AG09319 (cell line): ENCODE measurements around the gene ABCC4.

Source experiments
- DNase-seq: peaks from one replicate; pipeline ENCODE4 v3.0.0-alpha.2; 2010; ENCODE audit warnings: low read depth; ENCODE audit errors: extremely low read depth
- CTCF ChIP-seq: IDR thresholded peaks from 2 replicates; pipeline ENCODE4 v1.5.1; 2011; ENCODE audit warnings: low read depth, mild to moderate bottlenecking, inconsistent platforms, low read length, moderate library complexity

ABCC4 gene

GRCh38 chr13:95301183-95301967 is at the start of gene ABCC4:
Gene ABCC4 (minus strand): TSS chr13:95301451. CDS start chr13:95301314, 137 bp downstream.
- TF ChIP-seq CTCF = no peak; the same call in 1 of the 2 replicates
- no peak for DNase-seq

GRCh38 chr13:95349267-95349666 is 48.0 kb upstream of the ABCC4 start:
- no peak for DNase-seq
- TF ChIP-seq CTCF = no peak

- TF ChIP-seq CTCF = no peak
- DNase-seq = no peak
Measured at GRCh38 chr13:95343944-95344343, 42.7 kb upstream of the ABCC4 start.

GRCh38 chr13:95341441-95341840 is 40.2 kb upstream of the ABCC4 start:
- no peak for DNase-seq
- TF ChIP-seq CTCF = no peak

GRCh38 chr13:95338905-95339304 is 37.7 kb upstream of the ABCC4 start:
- no peak for TF ChIP-seq CTCF
- DNase-seq = no peak

GRCh38 chr13:95337597-95337996 is 36.3 kb upstream of the ABCC4 start:
- no peak for DNase-seq
- TF ChIP-seq CTCF = no peak

- DNase-seq = no peak
- TF ChIP-seq CTCF = no peak
Measured at GRCh38 chr13:95335667-95336066, 34.4 kb upstream of the ABCC4 start.
